Kasumi-1 (cell line): ENCODE results near the gene SMURF1.

Experiments used
- DNase-seq, 2 experiments: peaks; one replicate each; lab custom pipeline; 2025; lab: John Stamatoyannopoulos, UW

The SMURF1 gene

GRCh38 chr7:98988641-98989040 is 155.3 kb downstream of the SMURF1 start:
- DNase-seq: no peak

- no peak for DNase-seq
Measured at GRCh38 chr7:98985945-98986344, 158.0 kb downstream of the SMURF1 start.

- DNase-seq: no peak
Measured at GRCh38 chr7:98985406-98985805, 158.5 kb downstream of the SMURF1 start.

GRCh38 chr7:98984126-98984525 is 159.8 kb downstream of the SMURF1 start:
- DNase-seq: no peak

GRCh38 chr7:98982686-98983085 is 161.2 kb downstream of the SMURF1 start:
- no peak for DNase-seq

- no peak for DNase-seq
Measured at GRCh38 chr7:98981701-98982100, 162.2 kb downstream of the SMURF1 start.

- DNase-seq: no peak
Measured at GRCh38 chr7:98978672-98979071, 165.2 kb downstream of the SMURF1 start.
